GM19324 (cell line): ENCODE measurements around the gene LMTK3.

Source experiments
- ATAC-seq: cut with Tn5 transposase; IDR thresholded peaks from one replicate; pipeline ENCODE4 v1.9.1; 2021; ENCODE audit warnings: mild to moderate bottlenecking, moderate library complexity; ENCODE audit not compliant: unreplicated experiment, low FRiP score

LMTK3 gene

GRCh38 chr19:48454150-48454730 lies 57.4 kb downstream of the LMTK3 start:
- no peak for ATAC-seq

GRCh38 chr19:48452289-48453190 lies 59.1 kb downstream of the LMTK3 start:
- ATAC-seq, result no peak

- ATAC-seq, result no peak
Observed at GRCh38 chr19:48451624-48452023, 60.0 kb downstream of the LMTK3 start.

DNA sequence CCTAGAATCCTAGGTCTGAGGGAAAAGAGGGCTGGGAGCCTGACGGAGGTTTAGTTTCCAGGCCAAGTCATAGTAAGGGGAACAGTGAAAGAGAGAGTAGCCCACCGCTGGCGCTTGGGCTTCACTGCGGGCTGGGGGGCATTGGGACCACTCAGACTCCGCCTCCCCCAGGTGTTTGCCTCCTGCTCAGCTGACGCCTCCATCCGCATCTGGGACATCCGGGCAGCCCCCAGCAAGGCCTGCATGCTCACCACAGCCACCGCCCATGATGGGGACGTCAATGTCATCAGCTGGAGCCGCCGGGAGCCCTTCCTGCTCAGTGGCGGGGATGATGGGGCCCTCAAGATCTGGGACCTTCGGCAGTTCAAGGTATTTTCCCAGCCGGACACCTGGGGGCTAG lies 60.8 kb downstream of the LMTK3 start:
- ATAC-seq, result no peak

- ATAC-seq, result no peak
Observed at GRCh38 chr19:48450441-48450840, 61.2 kb downstream of the LMTK3 start.

GRCh38 chr19:48448563-48448962 lies 63.1 kb downstream of the LMTK3 start:
- ATAC-seq, result no peak

DNA sequence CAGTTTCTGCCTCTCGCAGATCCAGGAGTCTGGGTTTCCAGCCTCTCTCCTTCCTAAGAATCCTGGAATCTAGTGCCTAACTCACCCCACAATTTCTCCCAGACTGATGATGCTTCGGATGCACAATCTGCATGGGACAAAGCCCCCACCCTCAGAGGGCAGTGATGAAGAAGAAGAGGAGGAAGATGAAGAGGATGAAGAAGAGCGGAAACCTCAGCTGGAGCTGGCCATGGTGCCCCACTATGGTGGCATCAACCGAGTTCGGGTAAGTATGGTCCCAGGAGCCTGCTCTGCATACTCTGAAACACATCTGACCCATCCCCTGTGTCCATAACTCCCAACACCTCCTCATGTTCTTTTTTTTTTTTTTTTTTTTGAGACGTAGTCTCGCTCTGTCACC lies 65.1 kb downstream of the LMTK3 start:
- no peak for ATAC-seq

GRCh38 chr19:48445606-48446481 lies 65.8 kb downstream of the LMTK3 start, which contains the start of gene GRWD1:
TSS of gene GRWD1 (plus strand) at chr19:48445983. CDS start at chr19:48446006, 23 bp downstream.
- peak; percentile 77 for ATAC-seq

GRCh38 chr19:48445256-48445605 lies 66.4 kb downstream of the LMTK3 start:
- ATAC-seq, result peak; percentile 17

- ATAC-seq, result no peak
Observed at GRCh38 chr19:48444936-48445200, 66.8 kb downstream of the LMTK3 start.

- ATAC-seq, result no peak
Observed at GRCh38 chr19:48444129-48444935, 67.3 kb downstream of the LMTK3 start.

DNA sequence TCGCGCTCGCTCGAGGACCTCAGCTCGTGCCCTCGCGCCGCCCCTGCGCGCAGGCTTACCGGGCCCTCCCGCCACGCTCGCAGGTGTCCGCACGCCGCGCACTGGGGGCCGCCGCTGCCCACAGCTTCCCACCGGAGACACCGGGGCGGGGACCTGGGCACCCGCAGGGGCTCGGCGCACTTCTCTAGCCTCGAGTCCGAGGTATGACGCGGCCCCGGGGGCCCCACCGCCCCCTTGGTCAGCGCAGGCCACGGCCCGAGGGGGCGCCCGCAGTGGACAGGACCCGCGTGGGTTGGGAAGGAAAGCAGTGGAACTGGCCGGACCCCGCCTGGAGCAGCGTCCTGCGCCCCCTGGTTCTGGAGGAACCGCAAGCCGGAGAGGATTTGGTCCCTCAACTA lies 67.9 kb downstream of the LMTK3 start:
- no peak for ATAC-seq

DNA sequence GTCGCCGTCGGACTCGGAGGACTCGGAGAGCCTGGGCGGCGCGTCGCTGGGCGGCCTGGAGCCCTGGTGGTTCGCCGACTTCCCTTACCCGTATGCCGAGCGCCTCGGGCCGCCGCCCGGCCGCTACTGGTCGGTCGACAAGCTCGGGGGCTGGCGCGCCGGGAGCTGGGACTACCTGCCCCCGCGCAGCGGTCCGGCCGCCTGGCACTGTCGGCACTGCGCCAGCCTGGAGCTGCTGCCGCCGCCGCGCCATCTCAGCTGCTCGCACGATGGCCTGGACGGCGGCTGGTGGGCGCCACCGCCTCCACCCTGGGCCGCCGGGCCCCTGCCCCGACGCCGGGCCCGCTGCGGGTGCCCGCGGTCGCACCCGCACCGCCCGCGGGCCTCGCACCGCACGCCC lies 68.4 kb downstream of the LMTK3 start:
- no peak for ATAC-seq

- ATAC-seq, result no peak
Observed at GRCh38 chr19:48442116-48443035, 69.3 kb downstream of the LMTK3 start.

DNA sequence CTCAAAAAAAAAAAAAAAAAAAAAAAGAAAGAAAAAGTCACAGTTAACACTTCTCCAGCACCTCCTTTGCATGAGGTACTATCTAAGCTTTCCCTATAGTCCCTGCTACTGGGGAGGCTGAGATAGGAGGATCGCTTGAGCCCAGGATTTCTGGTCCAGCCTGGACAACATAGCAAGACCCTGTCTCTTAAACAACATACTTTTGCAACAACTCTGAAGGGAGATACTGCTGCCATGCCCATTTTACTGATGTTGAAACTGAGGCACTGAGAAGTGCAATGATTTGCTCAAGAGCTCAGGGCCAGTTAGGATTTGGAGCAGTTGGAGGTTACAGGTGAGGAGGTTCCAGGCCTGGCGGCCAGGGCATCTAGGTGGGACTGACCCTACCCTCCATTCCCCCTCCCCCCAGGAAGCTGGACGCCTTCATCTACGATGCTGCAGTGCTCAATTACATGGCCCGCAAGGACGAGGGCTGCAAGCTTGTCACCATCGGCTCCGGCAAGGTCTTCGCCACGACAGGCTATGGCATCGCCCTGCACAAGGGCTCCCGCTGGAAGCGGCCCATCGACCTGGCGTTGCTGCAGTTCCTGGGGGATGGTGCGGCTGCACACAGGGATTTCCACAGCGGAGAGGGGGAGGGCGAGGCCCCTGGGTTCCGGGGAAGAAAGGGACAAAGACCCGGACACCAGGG lies 70.1 kb downstream of the LMTK3 start:
- ATAC-seq, result no peak

- no peak for ATAC-seq
Observed at GRCh38 chr19:48436586-48436985, 75.0 kb downstream of the LMTK3 start.
